Measurements from ENCODE around the gene PDXK.

DNA sequence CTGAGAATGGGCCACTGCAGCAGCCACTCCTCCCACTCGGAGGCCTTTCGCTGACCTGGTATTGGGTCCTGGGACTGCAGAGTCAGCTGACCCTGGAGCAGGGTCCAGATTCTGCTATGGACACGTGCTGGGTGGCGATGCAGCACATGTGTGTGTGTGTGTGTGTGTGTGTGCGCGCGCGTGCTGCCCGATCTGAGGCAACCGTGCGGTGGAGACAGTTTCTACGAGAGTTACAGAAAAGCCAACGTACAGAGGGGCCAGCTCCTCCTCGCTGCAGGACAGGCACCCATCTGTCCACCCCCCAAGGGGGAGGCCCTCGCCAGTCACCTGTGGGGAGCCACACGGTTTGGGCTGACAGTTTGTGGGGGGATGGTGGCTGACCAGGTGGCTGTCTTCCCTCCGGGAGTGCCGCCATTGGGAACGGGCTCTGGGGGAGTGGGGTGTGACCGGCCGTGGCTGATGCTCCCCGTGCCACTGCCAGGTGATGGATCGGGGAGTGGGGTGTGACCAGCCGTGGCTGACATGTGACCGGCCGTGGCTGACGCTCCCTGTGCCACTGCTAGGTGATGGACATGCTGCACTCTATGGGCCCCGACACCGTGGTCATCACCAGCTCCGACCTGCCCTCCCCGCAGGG lies 33.1 kb downstream of the PDXK start:
- TF ChIP-seq, protein P1, sequence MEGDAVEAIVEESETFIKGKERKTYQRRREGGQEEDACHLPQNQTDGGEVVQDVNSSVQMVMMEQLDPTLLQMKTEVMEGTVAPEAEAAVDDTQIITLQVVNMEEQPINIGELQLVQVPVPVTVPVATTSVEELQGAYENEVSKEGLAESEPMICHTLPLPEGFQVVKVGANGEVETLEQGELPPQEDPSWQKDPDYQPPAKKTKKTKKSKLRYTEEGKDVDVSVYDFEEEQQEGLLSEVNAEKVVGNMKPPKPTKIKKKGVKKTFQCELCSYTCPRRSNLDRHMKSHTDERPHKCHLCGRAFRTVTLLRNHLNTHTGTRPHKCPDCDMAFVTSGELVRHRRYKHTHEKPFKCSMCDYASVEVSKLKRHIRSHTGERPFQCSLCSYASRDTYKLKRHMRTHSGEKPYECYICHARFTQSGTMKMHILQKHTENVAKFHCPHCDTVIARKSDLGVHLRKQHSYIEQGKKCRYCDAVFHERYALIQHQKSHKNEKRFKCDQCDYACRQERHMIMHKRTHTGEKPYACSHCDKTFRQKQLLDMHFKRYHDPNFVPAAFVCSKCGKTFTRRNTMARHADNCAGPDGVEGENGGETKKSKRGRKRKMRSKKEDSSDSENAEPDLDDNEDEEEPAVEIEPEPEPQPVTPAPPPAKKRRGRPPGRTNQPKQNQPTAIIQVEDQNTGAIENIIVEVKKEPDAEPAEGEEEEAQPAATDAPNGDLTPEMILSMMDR (IDR thresholded peaks at IDR 0.05): no peak
- TF ChIP-seq POLR2A (IDR thresholded peaks at IDR 0.05): no peak
